HEK293 (cell line): ENCODE data around the gene ZACN.
"Not testable (repeated sequence)": the region's sequence is repeated elsewhere in the genome, so short reads cannot be mapped to it uniquely, and the experiment has no call there.

Experiments used
- CTCF ChIA-PET: fragments of 350-600 bp; formaldehyde crosslinking; extraction: SDS; loops from one replicate; lab custom pipeline; 2021; ENCODE audit warnings: antibody characterized with exemption; lab: Yijun Ruan, JAX
- POLR2A ChIA-PET: fragments of 300-600 bp; formaldehyde crosslinking; extraction: SDS; loops from one replicate; lab custom pipeline; 2020; ENCODE audit warnings: antibody characterized with exemption, inconsistent platforms; lab: Yijun Ruan, JAX
- H3K27ac ChIP-seq: fragments of 200-500 bp; sonication (Bioruptor generic); 2 replicates; pipeline ENCODE4 v1.5.1; 2014; ENCODE audit warnings: low read depth, low read length, control low read depth, inconsistent platforms; ENCODE audit errors: extremely low read depth
- H3K36me3 ChIP-seq, 2 experiments: fragments of 200-500 bp in 1 of 2; sonication (Bioruptor generic) in 1 of 2; 1 replicate in 1 of 2; 2 replicates in 1 of 2; pipeline ENCODE4 v1.5.1; 2014 to 2017; ENCODE audit warnings: inconsistent platforms in 2 of 2, low read length in 2 of 2; ENCODE audit not compliant: control insufficient read depth in 2 of 2, insufficient read depth in 1 of 2
- H3K4me1 ChIP-seq: fragments of 200-500 bp; sonication (Bioruptor generic); 2 replicates; pipeline ENCODE4 v1.5.1; 2014; ENCODE audit warnings: mild to moderate bottlenecking, low read length, inconsistent platforms; ENCODE audit not compliant: control insufficient read depth, insufficient read depth
- H3K4me3 ChIP-seq: 2 replicates; pipeline ENCODE4 v1.5.1; 2011; ENCODE audit warnings: low read depth, mild to moderate bottlenecking, control low read depth, low read length, moderate library complexity
- H3K9me3 ChIP-seq: fragments of 200-500 bp; sonication (Bioruptor generic); 2 replicates; pipeline ENCODE4 v1.5.1; 2014; ENCODE audit warnings: low read depth, low read length, inconsistent platforms; ENCODE audit not compliant: control insufficient read depth, insufficient read depth
- KLF9 ChIP-seq: fragments of 450-650 bp; formaldehyde crosslinking; IDR thresholded peaks from 2 replicates; pipeline ENCODE4 v1.5.1; 2016; ENCODE audit warnings: missing biosample characterization, missing genetic modification characterization, low read depth
- PRDM2 ChIP-seq: fragments of 450-650 bp; formaldehyde crosslinking; IDR thresholded peaks from 2 replicates; pipeline ENCODE4 v1.5.1; 2016; ENCODE audit warnings: missing biosample characterization, missing genetic modification characterization, borderline replicate concordance
- RBAK ChIP-seq: fragments of 450-650 bp; formaldehyde crosslinking; IDR thresholded peaks from 2 replicates; pipeline ENCODE4 v1.5.1; 2016; ENCODE audit warnings: missing biosample characterization, missing genetic modification characterization
- SCRT2 ChIP-seq: fragments of 450-650 bp; formaldehyde crosslinking; IDR thresholded peaks from 2 replicates; pipeline ENCODE4 v1.5.1; 2016; ENCODE audit warnings: missing biosample characterization, missing genetic modification characterization
- ZIC2 ChIP-seq: fragments of 450-650 bp; formaldehyde crosslinking; IDR thresholded peaks from 2 replicates; pipeline ENCODE4 v1.5.1; 2016; ENCODE audit warnings: missing biosample characterization, missing genetic modification characterization
- ZNF132 ChIP-seq: fragments of 450-650 bp; formaldehyde crosslinking; IDR thresholded peaks from 2 replicates; pipeline ENCODE4 v1.5.1; 2017; ENCODE audit warnings: missing biosample characterization, missing genetic modification characterization, borderline replicate concordance
- ZNF140 ChIP-seq: fragments of 450-650 bp; formaldehyde crosslinking; IDR thresholded peaks from 2 replicates; pipeline ENCODE4 v1.5.1; 2016; ENCODE audit warnings: missing biosample characterization, missing genetic modification characterization
- ZNF146 ChIP-seq: fragments of 450-650 bp; formaldehyde crosslinking; IDR thresholded peaks from 2 replicates; pipeline ENCODE4 v1.5.1; 2016; ENCODE audit warnings: missing biosample characterization, missing genetic modification characterization
- ZNF16 ChIP-seq: fragments of 450-650 bp; formaldehyde crosslinking; IDR thresholded peaks from 2 replicates; pipeline ENCODE4 v1.5.1; 2016; ENCODE audit warnings: low read depth, missing biosample characterization, missing genetic modification characterization
- ZNF211 ChIP-seq: fragments of 450-650 bp; formaldehyde crosslinking; IDR thresholded peaks from 2 replicates; pipeline ENCODE4 v1.5.1; 2016; ENCODE audit warnings: low read depth, missing biosample characterization, missing genetic modification characterization
- ZNF214 ChIP-seq: fragments of 450-650 bp; formaldehyde crosslinking; IDR thresholded peaks from 2 replicates; pipeline ENCODE4 v1.5.1; 2017; ENCODE audit warnings: missing biosample characterization, mild to moderate bottlenecking, missing genetic modification characterization, borderline replicate concordance
- ZNF398 ChIP-seq: fragments of 450-650 bp; formaldehyde crosslinking; IDR thresholded peaks from 2 replicates; pipeline ENCODE4 v1.5.1; 2017; ENCODE audit warnings: missing biosample characterization, missing genetic modification characterization
- ZNF449 ChIP-seq: fragments of 450-650 bp; formaldehyde crosslinking; IDR thresholded peaks from 2 replicates; pipeline ENCODE4 v1.5.1; 2017; ENCODE audit warnings: missing biosample characterization, mild to moderate bottlenecking, missing genetic modification characterization, moderate library complexity
- ZNF629 ChIP-seq: fragments of 450-650 bp; formaldehyde crosslinking; IDR thresholded peaks from 2 replicates; pipeline ENCODE4 v1.5.1; 2017; ENCODE audit warnings: missing biosample characterization, missing genetic modification characterization
- ZNF664 ChIP-seq: fragments of 450-650 bp; formaldehyde crosslinking; IDR thresholded peaks from 2 replicates; pipeline ENCODE4 v1.5.1; 2016; ENCODE audit warnings: missing biosample characterization, missing genetic modification characterization

The ZACN gene

GRCh38 chr17:76076765-76077583 is 2.0 kb upstream of the ZACN start:
- H3K4me1 ChIP-seq = peaks cover 8% of the 10 kb centered on the region
- H3K27ac ChIP-seq = no peak overlapping the region
- ChIA-PET POLR2A (interaction anchor here (0.5 to 1.0 kb wide), 4 partner anchors 12 to 121 kb away, joined by 3 to 7 read pairs (median 3); no protein-coding TSS in a partner anchor), CTCF (interaction anchor here (0.9 kb wide), 2 partner anchors 63 to 66 kb away, joined by 3 to 5 read pairs; no protein-coding TSS in a partner anchor)
- peaks cover 0 to 5% of the 10 kb centered on the region in 2 experiments; a peak in 1 of 3 replicates for H3K36me3 ChIP-seq
- no peak for TF ChIP-seq ZNF146 (tag by site-specific recombination)
- TF ChIP-seq SCRT2 (tag by site-specific recombination) = peak; percentile 66
- H3K4me3 ChIP-seq = no peak overlapping the region
- no peaks in the 10 kb centered on the region for H3K9me3 ChIP-seq

- Histone ChIP-seq H3K9me3 (no peaks in the 10 kb centered on the region), H3K27ac (no peak overlapping the region), H3K4me3 (no peak overlapping the region), H3K36me3 (peaks cover 0 to 12% of the 10 kb centered on the region in 2 experiments; a peak in 1 of 3 replicates), H3K4me1 (peaks cover 10% of the 10 kb centered on the region)
- CTCF ChIA-PET = interaction anchor here (0.7 to 0.9 kb wide), 3 partner anchors 63 to 445 kb away, joined by 3 to 5 read pairs (median 3); partner anchors contain the start of gene SMIM5
- TF ChIP-seq ZNF449 (tag by site-specific recombination) (0 out of 2 replicates have a peak, but pooled peaks have one; percentile 43), ZIC2 (no peak)
- POLR2A ChIA-PET = interaction anchor here (0.6 to 1.0 kb wide), 4 partner anchors 11 to 187 kb away, joined by 3 to 7 read pairs (median 3); partner anchors contain the start of gene UBALD2
Measured at GRCh38 chr17:76077584-76078110, 1.3 kb upstream of the ZACN start.

GRCh38 chr17:76078370-76078769 is 612 bp upstream of the ZACN start:
- not testable (repeated sequence) for H3K9me3 ChIP-seq, H3K4me3 ChIP-seq, H3K27ac ChIP-seq
- Histone ChIP-seq H3K4me1 (peaks cover 14% of the 10 kb centered on the region), H3K36me3 (peaks cover 0 to 19% of the 10 kb centered on the region in 2 experiments; a peak in 1 of 3 replicates)
- CTCF ChIA-PET = interaction anchor here (0.7 to 1.5 kb wide), 3 partner anchors 201 to 445 kb away, joined by 3 read pairs; partner anchors contain the start of gene SMIM5
- POLR2A ChIA-PET = interaction anchor here (0.9 to 4.2 kb wide), 4 partner anchors 11 to 187 kb away, joined by 3 to 23 read pairs (median 4); partner anchors contain the start of genes EXOC7 and UBALD2

GRCh38 chr17:76079535-76079955 is 563 bp downstream of the ZACN start:
- ChIA-PET POLR2A (interaction anchor here (0.6 to 4.2 kb wide), 7 partner anchors 9 to 200 kb away, joined by 3 to 23 read pairs (median 5); partner anchors contain the start of genes EXOC7 and UBALD2), CTCF (interaction anchor here (0.7 to 1.6 kb wide), 5 partner anchors 16 to 220 kb away, joined by 3 to 10 read pairs (median 3); no protein-coding TSS in a partner anchor)
- H3K4me3 ChIP-seq = no peak overlapping the region
- TF ChIP-seq ZNF664 = no peak
- TF ChIP-seq ZNF140 (tag by site-specific recombination) = no peak
- no peak for TF ChIP-seq ZNF214
- no peak for TF ChIP-seq ZNF211 (tag by site-specific recombination)
- no peak for TF ChIP-seq RBAK (tag by site-specific recombination)
- TF ChIP-seq ZNF629 (tag by site-specific recombination) = no peak
- TF ChIP-seq ZNF16 = no peak
- TF ChIP-seq KLF9 (tag by site-specific recombination) = no peak
- no peak for TF ChIP-seq ZNF398
- no peak for TF ChIP-seq PRDM2 (tag by site-specific recombination)
- no peak for TF ChIP-seq ZNF132 (tag by site-specific recombination)
- H3K4me1 ChIP-seq = peaks cover 16% of the 10 kb centered on the region
- no peak overlapping the region for H3K27ac ChIP-seq
- no peaks in the 10 kb centered on the region for H3K9me3 ChIP-seq
- peaks cover 0 to 31% of the 10 kb centered on the region in 2 experiments; a peak in 1 of 3 replicates for H3K36me3 ChIP-seq
